ENCODE measurements around the gene OMG. TPM values are rescaled to one million over a fixed set of nuclear protein-coding genes. Genes with fewer than 3 reads are reported as not detected.

The OMG gene
- 2.0 and 6.0 TPM in 2 replicates for total RNA-seq

GRCh38 chr17:31297090-31297489 lies at the start of gene OMG:
Gene OMG (minus strand): TSS chr17:31297239. CDS start chr17:31296331, 908 bp downstream.

GRCh38 chr17:31321481-31321880 lies 24.4 kb upstream of the OMG start, which contains the start of gene EVI2A:
Gene EVI2A (minus strand): TSS chr17:31321622. CDS start chr17:31319013, 2,609 bp downstream.

GRCh38 chr17:31313982-31314781 lies 17.1 kb upstream of the OMG start, which contains the start of gene EVI2B:
Gene EVI2B (minus strand): TSS chr17:31314054. CDS start chr17:31305609, 8,445 bp downstream.

Other genes starting within 250 kb of the OMG start
- 42.8 and 46.8 TPM in 2 replicates for gene NF1, start 202.3 kb downstream of the OMG start, total RNA-seq
- 0.09 TPM in 1 of 2 replicates, not detected in the other for gene EVI2B, start 16.8 kb upstream of the OMG start, total RNA-seq
- 1.00 and 3.6 TPM in 2 replicates for gene EVI2A, start 24.4 kb upstream of the OMG start, total RNA-seq
- 0.28 and 0.74 TPM in 2 replicates for gene RAB11FIP4, start 94.4 kb upstream of the OMG start, total RNA-seq

All from smooth muscle cell of bladder (primary cell).